B cell (primary cell): Measurements from ENCODE around the gene DENND4C. TPM values are rescaled to one million over a fixed set of nuclear protein-coding genes. Genes with fewer than 3 reads are reported as not detected.
"Not testable (repeated sequence)": the region's sequence is repeated elsewhere in the genome, so short reads cannot be mapped to it uniquely, and the experiment has no call there.

Source experiments
- ATAC-seq: fragments of 200-7000 bp; cut with Tn5 transposase; one replicate; pipeline ENCODE4 v1.10.0; 2021; ENCODE audit warnings: low read depth, mild to moderate bottlenecking, moderate number of reproducible peaks, moderate library complexity
- CTCF ChIA-PET: fragments of 350-600 bp; sonication (Branson Sonifier 250); formaldehyde crosslinking; loops from one replicate; lab custom pipeline; 2021; ENCODE audit warnings: antibody characterized with exemption, inconsistent platforms; lab: Charles Lee
- POLR2A ChIA-PET: fragments of 350-600 bp; sonication (Branson Sonifier 250); formaldehyde crosslinking; loops from one replicate; lab custom pipeline; 2021; ENCODE audit warnings: antibody characterized with exemption; lab: Charles Lee
- DNase-seq: peaks from one replicate; pipeline ENCODE4 v3.0.0; 2013
- H2AFZ ChIP-seq: 2 replicates; pipeline ENCODE4 v1.6.1; 2012; ENCODE audit warnings: mild to moderate bottlenecking, low read depth, low read length; ENCODE audit not compliant: insufficient read depth, poor library complexity, severe bottlenecking
- H3K27ac ChIP-seq, 2 donors: 1 replicate in 1 of 2; 2 replicates in 1 of 2; pipeline ENCODE4 v1.5.1; 2012 to 2013; ENCODE audit warnings: low read length in 2 of 2, mild to moderate bottlenecking in 2 of 2, moderate library complexity in 1 of 2
- H3K27me3 ChIP-seq, 4 experiments: fragments of 200-600 bp in 1 of 4; sonication (generic) in 1 of 4; replicated peaks in 1 of 4; 1 replicate in 2 of 4; 2 replicates in 2 of 4; pipeline versions ENCODE4 v1.6.1 to v1.7.0; 2013 to 2016; ENCODE audit warnings: low read length in 3 of 4, mild to moderate bottlenecking in 2 of 4, mixed read lengths in 1 of 4, moderate library complexity in 1 of 4; ENCODE audit not compliant: insufficient read depth in 4 of 4, control insufficient read depth in 3 of 4; ENCODE audit errors: control extremely low read depth in 1 of 4
- H3K36me3 ChIP-seq, 2 experiments: replicated peaks in 1 of 2; 1 replicate in 1 of 2; 2 replicates in 1 of 2; pipeline versions ENCODE4 v1.6.1 to v1.7.1; 2013; ENCODE audit warnings: low read length in 1 of 2; ENCODE audit not compliant: insufficient read depth in 2 of 2, control insufficient read depth in 1 of 2; ENCODE audit errors: control extremely low read depth in 1 of 2, extremely low read depth in 1 of 2
- H3K4me1 ChIP-seq, 2 donors: fragments of 200-600 bp in 1 of 2; sonication (generic) in 1 of 2; 1 replicate in 1 of 2; 2 replicates in 1 of 2; pipeline versions ENCODE4 v1.5.1 to v1.6.1; 2013 to 2017; ENCODE audit warnings: low read length in 2 of 2; ENCODE audit not compliant: control insufficient read depth in 2 of 2, insufficient read depth in 2 of 2
- H3K4me2 ChIP-seq: replicated peaks from 2 replicates; pipeline ENCODE3; 2012; ENCODE audit warnings: mild to moderate bottlenecking, low read depth, low read length; ENCODE audit not compliant: poor library complexity, severe bottlenecking
- H3K4me3 ChIP-seq, 5 experiments: fragments of 200-600 bp in 1 of 5; sonication (generic) in 1 of 5; 1 replicate in 3 of 5; 2 replicates in 2 of 5; pipeline versions ENCODE4 v1.5.1 to v1.7.0; 2011 to 2016; ENCODE audit warnings: low read length in 4 of 5, mild to moderate bottlenecking in 4 of 5, low read depth in 2 of 5, control low read depth in 1 of 5, moderate library complexity in 1 of 5; ENCODE audit not compliant: insufficient read depth in 1 of 5; ENCODE audit errors: control extremely low read depth in 1 of 5, extremely low read depth in 1 of 5
- H3K79me2 ChIP-seq: fragments of 200-600 bp; sonication (generic); one replicate; pipeline ENCODE4 v1.6.0; 2016; ENCODE audit warnings: low read length; ENCODE audit not compliant: control insufficient read depth, insufficient read depth
- H3K9ac ChIP-seq: fragments of 200-600 bp; sonication (generic); 2 replicates; pipeline ENCODE4 v1.6.1; 2017; ENCODE audit warnings: mild to moderate bottlenecking, low read length, moderate library complexity
- H3K9me3 ChIP-seq, 3 donors: one replicate each; pipeline versions ENCODE4 v1.6.1 to v1.7.1; 2013; ENCODE audit warnings: low read length in 2 of 3; ENCODE audit not compliant: control insufficient read depth in 2 of 3, insufficient read depth in 1 of 3; ENCODE audit errors: control extremely low read depth in 1 of 3
- H4K20me1 ChIP-seq: 2 replicates; pipeline ENCODE4 v1.6.0; 2012; ENCODE audit warnings: mild to moderate bottlenecking, low read length; ENCODE audit not compliant: insufficient read depth, control insufficient read depth, poor library complexity, severe bottlenecking
- H3K27ac Mint-ChIP-seq: one replicate; pipeline ENCODE4 v1.8.0; 2021; ENCODE audit warnings: mixed read lengths
- H3K27me3 Mint-ChIP-seq: one replicate; pipeline ENCODE4 v1.8.0; 2021; ENCODE audit warnings: mixed read lengths
- H3K4me1 Mint-ChIP-seq: one replicate; pipeline ENCODE4 v1.8.0; 2021; ENCODE audit warnings: mixed read lengths
- H3K4me3 Mint-ChIP-seq: one replicate; pipeline ENCODE4 v1.8.0; 2021; ENCODE audit warnings: mixed read lengths
- H3K9me3 Mint-ChIP-seq: one replicate; pipeline ENCODE4 v1.8.0; 2022; ENCODE audit warnings: mixed read lengths; ENCODE audit not compliant: insufficient read depth
- CTCF ChIP-seq: fragments of 200-600 bp; IDR thresholded peaks from one replicate; pipeline ENCODE4 v1.8.0; 2022; ENCODE audit warnings: antibody characterized with exemption, mild to moderate bottlenecking
- EZH2 ChIP-seq: IDR thresholded peaks from 2 replicates; pipeline ENCODE4 v1.6.1; 2012; ENCODE audit warnings: borderline replicate concordance, low read depth, mild to moderate bottlenecking, moderate library complexity, low read length; ENCODE audit not compliant: insufficient read depth, poor library complexity, severe bottlenecking
- WGBS: methylation state at CpG from one replicate; pipeline ENCODE4 v1.1.5; 2013; ENCODE audit warnings: missing lambda C conversion rate; ENCODE audit not compliant: insufficient coverage; 5-methylcytosine and 5-hydroxymethylcytosine counted together
- intact Hi-C: fragments of 100-400 bp; cut with micrococcal nuclease; formaldehyde crosslinking; loops from one replicate; pipeline ENCODE4 v1.10.0; 2022
- polyA plus RNA-seq: library from polyadenylated mRNA; depleted of rRNA; stranded (reverse); fragments of >200 nt; gene quantifications from 2 replicates; pipeline ENCODE4 v1.2.3, GENCODE V29; 2012
- total RNA-seq, 2 donors: library from RNA; stranded (reverse); fragments of 120-200 nt in 1 of 2; gene quantifications; 1 replicate in 1 of 2; 2 replicates in 1 of 2; pipeline versions ENCODE4 v1.2.3 to v1.2.4, GENCODE V29; 2013 to 2022

The DENND4C gene
- total and polyA plus RNA-seq, 2 donors (not counting 1 experiment from before 2014, with no cell fraction given), result 9.9 to 52.4 TPM

- no peaks in the 10 kb centered on the region for H3K36me3 ChIP-seq
- H3K4me1 ChIP-seq, result no peaks in the 10 kb centered on the region
- Mint-ChIP-seq H3K4me3 (no peak overlapping the region), H3K27me3 (peaks cover 7% of the 10 kb centered on the region), H3K9me3 (no peaks in the 10 kb centered on the region), H3K27ac (no peak overlapping the region), H3K4me1 (no peaks in the 10 kb centered on the region)
- no peaks in the 10 kb centered on the region for H4K20me1 ChIP-seq
- no peaks in the 10 kb centered on the region for H3K9me3 ChIP-seq
- no peaks in the 10 kb centered on the region for H3K27me3 ChIP-seq
- ChIA-PET CTCF (no interaction called here), POLR2A (interaction anchor here (0.6 kb wide), 1 partner anchor 9 kb away, joined by 4 read pairs; no protein-coding TSS in a partner anchor)
- no CpG with 5 or more reads among the region's 5 CpGs for WGBS
- DNase-seq (no peak), ATAC-seq (no peak)
- intact Hi-C loops, result no loop called here
- no peaks in the 10 kb centered on the region for H3K79me2 ChIP-seq
- TF ChIP-seq CTCF, result no peak
- no peak for TF ChIP-seq EZH2
- H2AFZ ChIP-seq, result no peak overlapping the region
- no peak overlapping the region for H3K9ac ChIP-seq
- no peak overlapping the region for H3K27ac ChIP-seq
- no peak overlapping the region for H3K4me3 ChIP-seq
- H3K4me2 ChIP-seq, result no peak overlapping the region
Observed at GRCh38 chr9:19193029-19193324, 37.5 kb upstream of the DENND4C start.

GRCh38 chr9:19193358-19193973, 37.0 kb upstream of the DENND4C start:
- H3K79me2 ChIP-seq, H3K27me3 Mint-ChIP-seq, H3K36me3 ChIP-seq, intact Hi-C loops, ATAC-seq, H3K27ac ChIP-seq, H3K4me3 Mint-ChIP-seq, H3K27ac Mint-ChIP-seq, H3K27me3 ChIP-seq, H3K4me2 ChIP-seq, H4K20me1 ChIP-seq, H3K4me1 Mint-ChIP-seq, CTCF ChIA-PET, H3K4me1 ChIP-seq, POLR2A ChIA-PET, H2AFZ ChIP-seq, H3K4me3 ChIP-seq, DNase-seq, H3K9ac ChIP-seq, H3K9me3 Mint-ChIP-seq, H3K9me3 ChIP-seq: not testable (repeated sequence)
- WGBS, result 100% methylated on average over 1 of the region's 2 CpGs
